ENCODE measurements around the gene PSMD6. TPM values are rescaled to one million over a fixed set of nuclear protein-coding genes. Genes with fewer than 3 reads are reported as not detected.

Gene PSMD6
- total RNA-seq, 1 experiment from 2014 or later: 78.7 TPM

- Histone ChIP-seq H3K27me3 (ENCODE audit: insufficient read depth, low read length) (no peaks in the 10 kb centered on the region), H2AFZ (ENCODE audit: low read depth, low read length, poor library complexity, severe bottlenecking) (no peak overlapping the region), H3K27ac (ENCODE audit: low read depth, low read length) (no peak overlapping the region), H3K4me3 (replicated peaks in 1 of 2; ENCODE audit: low read depth in 1 of 2, low read length in 2 of 2) (no peak overlapping the region), H3K9ac (ENCODE audit: low read length) (no peak overlapping the region), H3K9me3 (ENCODE audit: control insufficient read depth in 1 of 2, insufficient read depth in 1 of 2, low read depth in 1 of 2, low read length in 2 of 2) (no peaks in the 10 kb centered on the region), H3K9me2 (ENCODE audit: insufficient read depth) (no peaks in the 10 kb centered on the region), H3K79me2 (ENCODE audit: insufficient read depth, low read length) (peaks cover 34% of the 10 kb centered on the region), H3K4me2 (ENCODE audit: low read length) (no peak overlapping the region), H3K4me1 (ENCODE audit: control insufficient read depth in 1 of 2, insufficient read depth in 2 of 2, low read length in 2 of 2) (0 out of 4 replicates have a peak, but pooled peaks cover 0 to 5% of the 10 kb centered on the region in 2 experiments), H4K20me1 (ENCODE audit: insufficient read depth) (peaks cover 11% of the 10 kb centered on the region; the same call in 1 of the 2 replicates), H3K36me3 (ENCODE audit: control insufficient read depth in 1 of 2, insufficient read depth in 2 of 2, low read length in 2 of 2) (no peaks in the 10 kb centered on the region; a peak in 1 of 4 replicates)
- DNase-seq (ENCODE audit: low read depth, low spot score): no peak
- no peak for ATAC-seq
- BruUV-seq (replicated peaks): no TSS peak
- intact Hi-C loops (cut with micrococcal nuclease): no loop called here
- RAD21 ChIA-PET (ENCODE audit: low non-redundant PET in 1 of 2, low total read pairs in 2 of 2, uncharacterized antibody in 2 of 2, unreplicated experiment in 2 of 2): no interaction called here
- TF ChIP-seq YY1 (IDR thresholded peaks at IDR 0.05; ENCODE audit: extremely low read depth, insufficient replicate concordance, low read depth, low read length): no peak
- no peak for TF ChIP-seq RAD21 (IDR thresholded peaks at IDR 0.05; ENCODE audit: low read depth)
- TF ChIP-seq TCF7L2 (IDR thresholded peaks at IDR 0.05; ENCODE audit: borderline replicate concordance, extremely low read depth, insufficient read depth, insufficient read length): no peak
- TF ChIP-seq SIN3A (IDR thresholded peaks at IDR 0.05; ENCODE audit: low read depth): no peak
- TF ChIP-seq ZNF274 (IDR thresholded peaks at IDR 0.05; ENCODE audit: low read depth, low read length): no peak
- TF ChIP-seq JUND (IDR thresholded peaks at IDR 0.05): no peak
- no peak for TF ChIP-seq CEBPB (IDR thresholded peaks at IDR 0.05; ENCODE audit: low read depth)
- no peak for TF ChIP-seq EZH2 (IDR thresholded peaks at IDR 0.05)
- TF ChIP-seq MAX (IDR thresholded peaks at IDR 0.05): no peak
- TF ChIP-seq ELF1 (IDR thresholded peaks at IDR 0.05; ENCODE audit: borderline replicate concordance, low read depth): no peak
- TF ChIP-seq EZH2phosphoT487 (IDR thresholded peaks at IDR 0.05; ENCODE audit: borderline replicate concordance): no peak
- TF ChIP-seq ZFX (IDR thresholded peaks at IDR 0.05): no peak
- CTCF ChIA-PET: no interaction called here
- POLR2A ChIA-PET: no interaction called here
Measured at GRCh38 chr3:63970631-63971475, 52.4 kb downstream of the PSMD6 start.

Measured in HCT116 (cell line).